ENCODE data around the gene NGEF. TPM values are rescaled to one million over a fixed set of nuclear protein-coding genes. Genes with fewer than 3 reads are reported as not detected.
A peak's percentile ranks its signal among the peaks of the same experiment; 100 is the strongest.

The NGEF gene
- total RNA-seq, 1 donor from 2014 or later, result 0.53 TPM

DNA sequence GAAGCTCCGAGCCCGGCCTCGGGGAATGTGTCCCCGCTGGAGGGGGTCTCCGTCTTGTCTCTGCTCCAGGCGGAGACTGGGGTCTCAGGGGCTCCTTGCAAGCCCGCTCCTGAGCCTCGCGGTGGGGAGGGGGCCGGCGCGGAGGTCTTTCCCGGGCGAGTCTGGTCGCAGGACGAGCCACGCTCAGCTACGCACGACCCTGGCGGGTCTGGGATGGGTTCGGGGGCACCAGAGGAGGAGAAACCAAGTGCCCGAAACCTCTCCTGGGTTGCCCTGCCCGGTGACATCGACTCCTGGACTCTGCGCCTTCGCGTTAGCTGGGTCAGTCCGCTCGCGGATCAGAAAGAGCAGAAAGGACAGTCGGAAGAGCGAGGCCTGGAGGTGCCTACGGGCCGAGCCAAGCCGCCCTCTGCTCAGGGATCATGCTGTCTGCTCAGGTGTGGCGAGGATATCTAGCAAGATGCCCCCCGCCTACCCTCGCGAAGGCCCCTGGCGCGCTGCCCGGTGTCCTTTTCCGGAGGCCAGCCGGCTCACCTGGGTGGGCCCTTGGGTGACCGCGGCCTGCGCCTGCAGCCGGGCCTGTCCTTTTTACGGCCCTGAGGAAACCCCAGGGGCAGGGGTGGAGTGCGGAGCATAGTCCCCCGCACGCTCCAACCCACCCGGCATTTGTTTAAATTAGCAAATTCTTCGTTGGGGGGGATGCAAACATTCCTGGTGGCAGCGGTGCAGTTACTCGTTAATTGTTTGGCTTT is 84.3 kb downstream of the NGEF start:
- Histone ChIP-seq H3K27me3 (ENCODE audit: control insufficient read depth, insufficient read depth, low read length) (peaks cover 24% of the 10 kb centered on the region), H3K36me3 (ENCODE audit: control insufficient read depth, insufficient read depth, low read length) (no peaks in the 10 kb centered on the region), H3K4me3 (ENCODE audit: low read depth, low read length) (no peak overlapping the region)
- FAIRE-seq (no peak), DNase-seq (ENCODE audit: low read depth) (no peak)
- TF ChIP-seq, protein P1, sequence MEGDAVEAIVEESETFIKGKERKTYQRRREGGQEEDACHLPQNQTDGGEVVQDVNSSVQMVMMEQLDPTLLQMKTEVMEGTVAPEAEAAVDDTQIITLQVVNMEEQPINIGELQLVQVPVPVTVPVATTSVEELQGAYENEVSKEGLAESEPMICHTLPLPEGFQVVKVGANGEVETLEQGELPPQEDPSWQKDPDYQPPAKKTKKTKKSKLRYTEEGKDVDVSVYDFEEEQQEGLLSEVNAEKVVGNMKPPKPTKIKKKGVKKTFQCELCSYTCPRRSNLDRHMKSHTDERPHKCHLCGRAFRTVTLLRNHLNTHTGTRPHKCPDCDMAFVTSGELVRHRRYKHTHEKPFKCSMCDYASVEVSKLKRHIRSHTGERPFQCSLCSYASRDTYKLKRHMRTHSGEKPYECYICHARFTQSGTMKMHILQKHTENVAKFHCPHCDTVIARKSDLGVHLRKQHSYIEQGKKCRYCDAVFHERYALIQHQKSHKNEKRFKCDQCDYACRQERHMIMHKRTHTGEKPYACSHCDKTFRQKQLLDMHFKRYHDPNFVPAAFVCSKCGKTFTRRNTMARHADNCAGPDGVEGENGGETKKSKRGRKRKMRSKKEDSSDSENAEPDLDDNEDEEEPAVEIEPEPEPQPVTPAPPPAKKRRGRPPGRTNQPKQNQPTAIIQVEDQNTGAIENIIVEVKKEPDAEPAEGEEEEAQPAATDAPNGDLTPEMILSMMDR (IDR thresholded peaks at IDR 0.05; ENCODE audit: insufficient read depth, low read length, severe bottlenecking), result no peak

DNA sequence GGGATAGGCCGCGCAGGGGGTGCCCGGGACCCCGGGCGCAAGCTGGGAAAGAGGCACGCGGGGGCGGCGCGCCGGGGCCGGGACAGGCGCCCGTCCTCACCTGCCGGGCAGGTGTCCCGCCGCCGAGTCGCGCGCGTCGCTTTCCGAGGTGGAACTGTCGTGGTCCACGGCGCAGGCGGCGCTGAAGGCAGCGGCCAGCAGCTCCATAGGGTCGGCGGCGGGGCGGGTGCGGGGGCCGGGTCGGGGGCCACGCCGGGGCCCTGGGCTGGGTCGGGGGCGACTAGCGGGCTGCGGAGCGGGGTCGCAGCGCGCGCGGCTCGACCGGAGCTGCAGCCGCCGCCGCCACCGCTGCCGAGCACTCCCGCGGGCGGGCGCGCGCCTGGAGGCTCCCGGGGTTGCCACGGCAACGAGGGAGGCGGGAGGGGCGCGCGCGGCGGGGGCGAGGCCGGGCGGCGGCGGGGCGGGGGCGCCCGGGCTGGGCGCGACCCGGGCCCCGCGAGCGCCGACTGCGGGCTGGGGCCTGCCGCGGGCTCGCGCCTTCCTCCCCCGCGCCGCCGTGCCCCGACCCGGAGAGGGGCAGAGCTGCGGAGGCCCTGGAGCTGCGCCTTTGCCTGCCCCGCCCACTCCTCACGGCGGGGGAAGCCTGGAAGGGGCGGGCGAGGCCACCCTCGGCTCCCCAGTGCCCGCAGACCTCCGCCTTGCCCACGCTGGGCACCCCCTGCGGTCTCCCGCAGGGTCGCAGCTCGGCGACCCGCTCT is 85.1 kb downstream of the NGEF start:
- Histone ChIP-seq H3K36me3 (ENCODE audit: control insufficient read depth, insufficient read depth, low read length) (no peaks in the 10 kb centered on the region), H3K4me3 (ENCODE audit: low read depth, low read length) (peak overlapping the region; percentile 24), H3K27me3 (ENCODE audit: control insufficient read depth, insufficient read depth, low read length) (peaks cover 24% of the 10 kb centered on the region)
- TF ChIP-seq, protein P1 (IDR thresholded peaks at IDR 0.05; ENCODE audit: insufficient read depth, low read length, severe bottlenecking), result no peak
- DNase-seq (ENCODE audit: low read depth), result no peak
- FAIRE-seq, result no peak

DNA sequence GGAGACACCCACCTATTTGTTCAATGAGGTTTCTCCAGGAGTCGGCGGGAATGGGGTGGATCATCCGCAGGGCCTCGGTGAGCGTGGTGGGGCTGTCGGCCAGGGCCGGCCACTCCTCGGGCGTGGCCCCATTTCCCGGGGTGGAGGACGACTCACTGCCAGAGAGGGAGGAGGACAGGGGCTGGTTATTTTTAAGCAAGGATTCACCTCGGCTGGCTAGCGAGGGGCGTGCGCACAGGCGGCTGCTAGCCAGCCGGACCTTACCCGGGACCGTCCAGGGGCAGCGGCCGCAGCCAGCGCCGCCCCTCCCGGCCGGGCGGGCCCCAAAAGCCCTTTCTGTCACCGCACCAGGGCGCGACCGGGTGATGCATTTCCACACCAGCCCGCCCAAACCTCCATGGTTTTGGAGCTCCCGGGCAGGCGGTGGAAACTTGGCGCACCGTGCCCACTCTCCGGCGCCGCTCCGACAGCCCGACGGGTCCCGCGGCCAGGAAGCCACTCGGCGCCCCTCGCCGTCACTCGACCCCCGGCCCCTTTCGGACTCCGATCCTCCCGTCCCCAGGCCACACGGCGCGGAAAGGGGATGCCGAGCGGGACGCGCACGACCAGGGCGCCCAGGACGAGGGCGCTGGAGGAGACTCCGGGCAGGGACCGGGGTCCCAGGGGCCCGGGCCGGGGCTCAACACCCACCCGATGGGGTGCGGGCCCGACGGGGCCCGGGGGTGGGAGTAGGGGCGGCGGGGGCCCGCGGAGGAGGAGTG is 85.8 kb downstream of the NGEF start:
- FAIRE-seq (no peak), DNase-seq (ENCODE audit: low read depth) (no peak)
- H3K4me3 ChIP-seq (ENCODE audit: low read depth, low read length), result peak overlapping the region; percentile 24
- H3K27me3 ChIP-seq (ENCODE audit: control insufficient read depth, insufficient read depth, low read length), result peaks cover 24% of the 10 kb centered on the region
- TF ChIP-seq, protein P1 (IDR thresholded peaks at IDR 0.05; ENCODE audit: insufficient read depth, low read length, severe bottlenecking), result no peak
- H3K36me3 ChIP-seq (ENCODE audit: control insufficient read depth, insufficient read depth, low read length), result no peaks in the 10 kb centered on the region

DNA sequence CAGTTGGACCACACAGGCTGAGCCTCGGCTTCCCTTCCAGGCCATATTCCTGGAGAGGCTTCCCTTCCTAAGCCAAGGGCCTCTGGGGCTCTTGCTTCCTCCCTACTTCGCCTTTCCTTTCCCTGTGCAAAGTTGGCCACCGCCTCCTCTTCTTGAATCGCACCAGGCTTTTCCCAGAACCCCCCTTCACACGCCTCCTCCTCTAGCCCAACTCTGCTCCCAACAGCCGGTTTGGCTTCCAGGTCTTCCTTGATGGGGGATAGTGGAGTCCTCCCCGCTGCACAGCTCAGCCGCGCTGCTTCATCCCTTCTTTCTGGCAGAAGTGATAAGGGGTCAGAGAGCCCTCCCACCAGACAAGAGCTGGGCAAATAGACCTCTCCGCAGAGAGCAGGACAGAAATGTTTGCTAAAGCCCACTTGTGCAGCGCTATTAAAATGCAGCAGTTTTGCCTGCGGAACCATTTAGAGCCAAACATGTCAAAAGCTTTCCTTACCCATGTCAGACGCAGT is 86.6 kb downstream of the NGEF start:
- FAIRE-seq (no peak), DNase-seq (ENCODE audit: low read depth) (no peak)
- Histone ChIP-seq H3K36me3 (ENCODE audit: control insufficient read depth, insufficient read depth, low read length) (no peaks in the 10 kb centered on the region), H3K27me3 (ENCODE audit: control insufficient read depth, insufficient read depth, low read length) (peaks cover 24% of the 10 kb centered on the region), H3K4me3 (ENCODE audit: low read depth, low read length) (no peak overlapping the region)
- TF ChIP-seq, protein P1 (IDR thresholded peaks at IDR 0.05; ENCODE audit: insufficient read depth, low read length, severe bottlenecking), result no peak

DNA sequence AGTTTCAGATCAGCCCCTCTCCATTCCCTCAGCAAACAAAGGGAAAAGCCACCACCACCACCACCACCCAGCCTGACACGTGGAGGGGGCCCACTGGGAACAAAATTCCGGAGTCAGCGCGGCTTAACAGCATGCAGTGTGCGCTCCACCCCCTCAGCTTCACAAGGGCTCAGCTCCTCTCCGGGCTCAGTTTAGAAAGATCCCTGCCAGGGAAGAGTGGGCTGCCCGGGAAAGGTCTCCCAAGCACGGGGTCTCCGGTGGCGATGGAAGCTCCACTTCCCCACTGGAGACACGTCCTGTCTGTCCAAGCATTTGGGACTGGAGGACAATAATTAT is 87.3 kb downstream of the NGEF start:
- FAIRE-seq (no peak), DNase-seq (ENCODE audit: low read depth) (no peak)
- peaks cover 24% of the 10 kb centered on the region for H3K27me3 ChIP-seq (ENCODE audit: control insufficient read depth, insufficient read depth, low read length)
- H3K4me3 ChIP-seq (ENCODE audit: low read depth, low read length), result no peak overlapping the region
- H3K36me3 ChIP-seq (ENCODE audit: control insufficient read depth, insufficient read depth, low read length), result no peaks in the 10 kb centered on the region
- TF ChIP-seq, protein P1 (IDR thresholded peaks at IDR 0.05; ENCODE audit: insufficient read depth, low read length, severe bottlenecking), result no peak
